Mucosa of rectum (tissue), 2 donors: ENCODE measurements around the gene RAD51B.

Experiments used
- H3K27ac ChIP-seq, 2 donors: one replicate each; pipeline ENCODE4 v1.7.0; 2013; ENCODE audit warnings: inconsistent platforms in 2 of 2, low read depth in 2 of 2, low read length in 2 of 2
- H3K27me3 ChIP-seq, 2 donors: one replicate each; pipeline ENCODE4 v1.7.0; 2013; ENCODE audit warnings: low read length in 2 of 2; ENCODE audit not compliant: control insufficient read depth in 2 of 2, insufficient read depth in 2 of 2
- H3K36me3 ChIP-seq, 2 donors: one replicate each; pipeline ENCODE4 v1.7.0; 2013; ENCODE audit warnings: low read length in 2 of 2; ENCODE audit not compliant: control insufficient read depth in 2 of 2, insufficient read depth in 2 of 2
- H3K4me1 ChIP-seq, 2 donors: one replicate each; pipeline ENCODE4 v1.7.0; 2013; ENCODE audit warnings: low read length in 2 of 2, mild to moderate bottlenecking in 1 of 2; ENCODE audit not compliant: control insufficient read depth in 2 of 2, insufficient read depth in 2 of 2
- H3K4me3 ChIP-seq, 2 donors: one replicate each; pipeline ENCODE4 v1.7.0; 2013; ENCODE audit warnings: low read length in 2 of 2
- H3K9ac ChIP-seq, 2 donors: one replicate each; pipeline ENCODE4 v1.7.0; 2013; ENCODE audit warnings: low read length in 2 of 2, low read depth in 1 of 2, mild to moderate bottlenecking in 1 of 2
- H3K9me3 ChIP-seq, 2 donors: one replicate each; pipeline ENCODE4 v1.7.0; 2013; ENCODE audit warnings: low read length in 2 of 2; ENCODE audit not compliant: control insufficient read depth in 2 of 2
- donor health status: healthy.
- donor health status: Normal muscosa, but diverticular disease.

The RAD51B gene

GRCh38 chr14:68341411-68342212 is 522.0 kb downstream of the RAD51B start:
- H3K9me3 ChIP-seq = no peaks in the 10 kb centered on the region
- H3K4me3 ChIP-seq = no peak overlapping the region
- H3K9ac ChIP-seq = no peak overlapping the region
- no peaks in the 10 kb centered on the region for H3K27me3 ChIP-seq
- no peak overlapping the region for H3K27ac ChIP-seq
- no peaks in the 10 kb centered on the region for H3K4me1 ChIP-seq
- no peaks in the 10 kb centered on the region for H3K36me3 ChIP-seq

GRCh38 chr14:68342216-68342763 is 522.7 kb downstream of the RAD51B start:
- no peaks in the 10 kb centered on the region for H3K9me3 ChIP-seq
- H3K9ac ChIP-seq = no peak overlapping the region
- no peaks in the 10 kb centered on the region for H3K36me3 ChIP-seq
- H3K4me1 ChIP-seq = no peaks in the 10 kb centered on the region
- H3K27ac ChIP-seq = no peak overlapping the region
- no peaks in the 10 kb centered on the region for H3K27me3 ChIP-seq
- H3K4me3 ChIP-seq = no peak overlapping the region

- H3K9ac ChIP-seq = no peak overlapping the region
- H3K27me3 ChIP-seq = no peaks in the 10 kb centered on the region
- no peaks in the 10 kb centered on the region for H3K36me3 ChIP-seq
- no peaks in the 10 kb centered on the region for H3K4me1 ChIP-seq
- H3K4me3 ChIP-seq = no peak overlapping the region
- no peaks in the 10 kb centered on the region for H3K9me3 ChIP-seq
- H3K27ac ChIP-seq = no peak overlapping the region
These were observed 524.0 kb downstream of the RAD51B start for GRCh38 chr14:68343534-68344118.

- Histone ChIP-seq H3K9me3 (no peaks in the 10 kb centered on the region), H3K27ac (no peak overlapping the region)
These were observed 526.2 kb downstream of the RAD51B start for GRCh38 chr14:68345738-68346137.

GRCh38 chr14:68346556-68347343 is 527.2 kb downstream of the RAD51B start:
- no peak overlapping the region for H3K9ac ChIP-seq
- H3K4me3 ChIP-seq = no peak overlapping the region
- H3K9me3 ChIP-seq = no peaks in the 10 kb centered on the region
- no peak overlapping the region for H3K27ac ChIP-seq
- H3K27me3 ChIP-seq = no peaks in the 10 kb centered on the region
- H3K36me3 ChIP-seq = no peaks in the 10 kb centered on the region
- no peaks in the 10 kb centered on the region for H3K4me1 ChIP-seq

More at GRCh38 chr14:68345738-68346137, 526.2 kb downstream of the RAD51B start:
- H3K9ac ChIP-seq = no peak overlapping the region
- no peaks in the 10 kb centered on the region for H3K36me3 ChIP-seq
- H3K4me1 ChIP-seq = no peaks in the 10 kb centered on the region
- no peak overlapping the region for H3K4me3 ChIP-seq
- no peaks in the 10 kb centered on the region for H3K27me3 ChIP-seq

GRCh38 chr14:68349900-68350629 is 530.5 kb downstream of the RAD51B start:
- no peaks in the 10 kb centered on the region for H3K27me3 ChIP-seq
- no peak overlapping the region for H3K4me3 ChIP-seq
- H3K36me3 ChIP-seq = no peaks in the 10 kb centered on the region
- H3K27ac ChIP-seq = no peak overlapping the region
- H3K9ac ChIP-seq = no peak overlapping the region
- H3K4me1 ChIP-seq = no peaks in the 10 kb centered on the region
- H3K9me3 ChIP-seq = no peaks in the 10 kb centered on the region

- no peaks in the 10 kb centered on the region for H3K36me3 ChIP-seq
- H3K4me1 ChIP-seq = peaks cover 0 to 15% of the 10 kb centered on the region in 2 donors
- H3K9me3 ChIP-seq = no peaks in the 10 kb centered on the region
- H3K4me3 ChIP-seq = no peak overlapping the region
- no peaks in the 10 kb centered on the region for H3K27me3 ChIP-seq
- no peak overlapping the region for H3K9ac ChIP-seq
- H3K27ac ChIP-seq = no peak overlapping the region
These were observed 535.8 kb downstream of the RAD51B start for GRCh38 chr14:68355415-68355814.

GRCh38 chr14:68357777-68358176 is 538.2 kb downstream of the RAD51B start:
- no peak overlapping the region for H3K9ac ChIP-seq
- peaks cover 0 to 18% of the 10 kb centered on the region in 2 donors for H3K4me1 ChIP-seq
- H3K4me3 ChIP-seq = no peak overlapping the region
- H3K27me3 ChIP-seq = no peaks in the 10 kb centered on the region
- no peaks in the 10 kb centered on the region for H3K36me3 ChIP-seq
- H3K27ac ChIP-seq = no peak overlapping the region
- no peaks in the 10 kb centered on the region for H3K9me3 ChIP-seq

GRCh38 chr14:68358500-68358899 is 538.9 kb downstream of the RAD51B start:
- H3K9ac ChIP-seq = no peak overlapping the region
- no peak overlapping the region for H3K4me3 ChIP-seq
- no peaks in the 10 kb centered on the region for H3K36me3 ChIP-seq
- no peaks in the 10 kb centered on the region for H3K27me3 ChIP-seq
- H3K27ac ChIP-seq = no peak overlapping the region
- H3K4me1 ChIP-seq = peaks cover 0 to 18% of the 10 kb centered on the region in 2 donors
- no peaks in the 10 kb centered on the region for H3K9me3 ChIP-seq
